Large intestine (tissue), 3 donors: ENCODE data around the gene CROCC. TPM values are rescaled to one million over a fixed set of nuclear protein-coding genes. Genes with fewer than 3 reads are reported as not detected.
"Not testable (repeated sequence)": the region's sequence is repeated elsewhere in the genome, so short reads cannot be mapped to it uniquely, and the experiment has no call there.

Experiments
- DNase-seq, 2 donors: peaks; one replicate each; pipeline versions ENCODE4 v3.0.0 to v3.0.0-alpha.2; 2013
- H3K27ac ChIP-seq: one replicate; pipeline ENCODE4 v1.5.1; 2013; ENCODE audit warnings: low read length
- H3K27me3 ChIP-seq: 2 replicates; pipeline ENCODE4 v1.6.1; 2013; ENCODE audit warnings: low read length; ENCODE audit not compliant: control insufficient read depth, insufficient read depth
- H3K36me3 ChIP-seq: 2 replicates; pipeline ENCODE4 v1.6.1; 2013; ENCODE audit warnings: low read length; ENCODE audit not compliant: control insufficient read depth, insufficient read depth
- H3K4me1 ChIP-seq: one replicate; pipeline ENCODE4 v1.6.1; 2013; ENCODE audit warnings: low read length; ENCODE audit not compliant: control insufficient read depth, insufficient read depth
- H3K4me3 ChIP-seq: one replicate; pipeline ENCODE4 v1.5.1; 2013; ENCODE audit warnings: low read length
- H3K9me3 ChIP-seq: one replicate; pipeline ENCODE4 v1.6.1; 2013; ENCODE audit warnings: mild to moderate bottlenecking, low read depth, low read length, moderate library complexity; ENCODE audit not compliant: control insufficient read depth
- WGBS: methylation state at CpG from one replicate; pipeline ENCODE4 v1.1.5; 2013; ENCODE audit warnings: low lambda C conversion rate; ENCODE audit not compliant: insufficient coverage; 5-methylcytosine and 5-hydroxymethylcytosine counted together
- polyA plus RNA-seq: library from polyadenylated mRNA; unstranded; fragments of 120-200 nt; gene quantifications from one replicate; pipeline ENCODE4 v1.2.1, GENCODE V29; 2013

Gene CROCC
- polyA plus RNA-seq, 1 donor = 24.8 TPM

- H3K27ac ChIP-seq, H3K9me3 ChIP-seq, DNase-seq, H3K4me3 ChIP-seq, H3K27me3 ChIP-seq, H3K36me3 ChIP-seq: not testable (repeated sequence)
- WGBS = no CpG with 5 or more reads among the region's 15 CpGs
- peaks cover 11% of the 10 kb centered on the region for H3K4me1 ChIP-seq
Observed at GRCh38 chr1:16918936-16919665, 2.6 kb upstream of the CROCC start.

- no CpG with 5 or more reads among the region's 10 CpGs for WGBS
Observed at GRCh38 chr1:16920951-16921350, 780 bp upstream of the CROCC start.

GRCh38 chr1:16922466-16922865 is 735 bp downstream of the CROCC start:
- Histone ChIP-seq H3K27me3 (no peaks in the 10 kb centered on the region), H3K9me3 (no peaks in the 10 kb centered on the region), H3K4me1 (peaks cover 11% of the 10 kb centered on the region), H3K4me3 (no peak overlapping the region), H3K36me3 (no peaks in the 10 kb centered on the region), H3K27ac (no peak overlapping the region)
- no peak for DNase-seq
- WGBS = no CpG with 5 or more reads among the region's 10 CpGs

More at GRCh38 chr1:16920951-16921350, 780 bp upstream of the CROCC start:
- Histone ChIP-seq H3K27me3 (no peaks in the 10 kb centered on the region), H3K36me3 (no peaks in the 10 kb centered on the region), H3K4me1 (peaks cover 11% of the 10 kb centered on the region), H3K4me3 (no peak overlapping the region), H3K9me3 (no peaks in the 10 kb centered on the region), H3K27ac (no peak overlapping the region)
- DNase-seq = no peak

- WGBS = no CpG with 5 or more reads among the region's 18 CpGs
- no peak for DNase-seq
- Histone ChIP-seq H3K36me3 (no peaks in the 10 kb centered on the region), H3K4me3 (no peak overlapping the region), H3K27ac (no peak overlapping the region), H3K27me3 (no peaks in the 10 kb centered on the region), H3K9me3 (no peaks in the 10 kb centered on the region), H3K4me1 (peaks cover 11% of the 10 kb centered on the region)
Observed at GRCh38 chr1:16922885-16923431, 1.2 kb downstream of the CROCC start.

GRCh38 chr1:16924216-16924918 is 2.6 kb downstream of the CROCC start:
- DNase-seq = no peak
- Histone ChIP-seq H3K4me3 (no peak overlapping the region), H3K4me1 (peaks cover 11% of the 10 kb centered on the region), H3K27ac (no peak overlapping the region), H3K9me3 (no peaks in the 10 kb centered on the region), H3K27me3 (no peaks in the 10 kb centered on the region), H3K36me3 (no peaks in the 10 kb centered on the region)
- no CpG with 5 or more reads among the region's 23 CpGs for WGBS

- DNase-seq = no peak
- 93% methylated on average over 3 of the region's 13 CpGs for WGBS
- no peaks in the 10 kb centered on the region for H3K36me3 ChIP-seq
Observed at GRCh38 chr1:16924919-16925477, 3.3 kb downstream of the CROCC start.

GRCh38 chr1:16925635-16926490 is 4.1 kb downstream of the CROCC start:
- Histone ChIP-seq H3K27ac (no peak overlapping the region), H3K27me3 (no peaks in the 10 kb centered on the region), H3K4me3 (no peak overlapping the region), H3K9me3 (peaks cover 10% of the 10 kb centered on the region), H3K36me3 (no peaks in the 10 kb centered on the region), H3K4me1 (peaks cover 11% of the 10 kb centered on the region)
- DNase-seq = no peak
- WGBS = no CpG with 5 or more reads among the region's 13 CpGs

More at GRCh38 chr1:16924919-16925477, 3.3 kb downstream of the CROCC start:
- Histone ChIP-seq H3K4me1 (peaks cover 11% of the 10 kb centered on the region), H3K27me3 (no peaks in the 10 kb centered on the region), H3K9me3 (peaks cover 4% of the 10 kb centered on the region), H3K27ac (no peak overlapping the region), H3K4me3 (no peak overlapping the region)

- Histone ChIP-seq H3K27me3 (no peaks in the 10 kb centered on the region), H3K36me3 (peaks cover 2% of the 10 kb centered on the region), H3K27ac (no peak overlapping the region), H3K4me3 (no peak overlapping the region), H3K4me1 (peaks cover 5% of the 10 kb centered on the region), H3K9me3 (peaks cover 10% of the 10 kb centered on the region)
- peak in 1 of 2 donors; percentile 55 for DNase-seq
- no CpG with 5 or more reads among the region's 10 CpGs for WGBS
Observed at GRCh38 chr1:16926491-16927073, 4.9 kb downstream of the CROCC start.

- Histone ChIP-seq H3K9me3 (peaks cover 10% of the 10 kb centered on the region), H3K36me3 (peaks cover 2% of the 10 kb centered on the region), H3K27ac (no peak overlapping the region), H3K4me3 (no peak overlapping the region), H3K27me3 (no peaks in the 10 kb centered on the region), H3K4me1 (no peaks in the 10 kb centered on the region)
- no peak for DNase-seq
- no CpG with 5 or more reads among the region's 14 CpGs for WGBS
Observed at GRCh38 chr1:16927256-16927655, 5.5 kb downstream of the CROCC start.
